Astrocyte (in vitro differentiated cells and primary cell): Measurements from ENCODE around the gene TEX2. TPM values are rescaled to one million over a fixed set of nuclear protein-coding genes. Genes with fewer than 3 reads are reported as not detected.

Experiments used
- DNase-seq: peaks from one replicate; pipeline ENCODE4 v3.0.0-alpha.2; 2010; ENCODE audit warnings: low read depth
- FAIRE-seq: peaks from 2 replicates; lab custom pipeline; 2011; peaks lifted over from hg19 to GRCh38; lab: Jason Lieb, UNC
- H2AFZ ChIP-seq: 2 replicates; pipeline ENCODE4 v1.6.0; 2012; ENCODE audit warnings: low read depth, low read length, inconsistent platforms
- H3K27ac ChIP-seq: 2 replicates; pipeline ENCODE4 v1.5.1; 2011; ENCODE audit warnings: low read depth, low read length, inconsistent platforms
- H3K27me3 ChIP-seq: 2 replicates; pipeline ENCODE4 v1.6.0; 2011; ENCODE audit warnings: low read length, inconsistent platforms; ENCODE audit not compliant: insufficient read depth
- H3K36me3 ChIP-seq: 2 replicates; pipeline ENCODE4 v1.5.1; 2011; ENCODE audit warnings: low read length, inconsistent platforms; ENCODE audit not compliant: insufficient read depth
- H3K4me1 ChIP-seq: 2 replicates; pipeline ENCODE4 v1.5.1; 2011; ENCODE audit warnings: low read length, inconsistent platforms; ENCODE audit not compliant: insufficient read depth
- H3K4me2 ChIP-seq: 2 replicates; pipeline ENCODE4 v1.6.0; 2012; ENCODE audit warnings: low read length, inconsistent platforms
- H3K4me3 ChIP-seq: 2 replicates; pipeline ENCODE4 v1.5.1; 2011; ENCODE audit warnings: low read depth, mild to moderate bottlenecking, low read length, inconsistent platforms; ENCODE audit not compliant: insufficient read depth
- H3K79me2 ChIP-seq: 2 replicates; pipeline ENCODE4 v1.6.0; 2012; ENCODE audit warnings: mild to moderate bottlenecking, low read length, inconsistent platforms; ENCODE audit not compliant: insufficient read depth
- H3K9ac ChIP-seq: 2 replicates; pipeline ENCODE4 v1.6.0; 2012; ENCODE audit warnings: mild to moderate bottlenecking, low read length, inconsistent platforms
- H3K9me3 ChIP-seq: 2 replicates; pipeline ENCODE4 v1.5.1; 2012; ENCODE audit warnings: low read depth, mild to moderate bottlenecking, low read length, inconsistent platforms; ENCODE audit not compliant: insufficient read depth
- H4K20me1 ChIP-seq: 2 replicates; pipeline ENCODE4 v1.6.0; 2012; ENCODE audit warnings: low read length, inconsistent platforms; ENCODE audit not compliant: insufficient read depth
- H3K27ac Mint-ChIP-seq: one replicate; pipeline ENCODE4 v1.8.0; 2021; ENCODE audit warnings: mild to moderate bottlenecking, mixed read lengths; ENCODE audit not compliant: unreplicated experiment
- H3K27me3 Mint-ChIP-seq: one replicate; pipeline ENCODE4 v1.8.0; 2021; ENCODE audit warnings: low read depth, mixed read lengths; ENCODE audit not compliant: unreplicated experiment
- H3K36me3 Mint-ChIP-seq: one replicate; pipeline ENCODE4 v1.8.0; 2021; ENCODE audit warnings: low read depth, mixed read lengths; ENCODE audit not compliant: unreplicated experiment
- H3K4me1 Mint-ChIP-seq: one replicate; pipeline ENCODE4 v1.8.0; 2021; ENCODE audit warnings: low read depth, mixed read lengths; ENCODE audit not compliant: unreplicated experiment
- H3K4me3 Mint-ChIP-seq: one replicate; pipeline ENCODE4 v1.8.0; 2021; ENCODE audit warnings: mild to moderate bottlenecking, moderate library complexity, mixed read lengths; ENCODE audit not compliant: unreplicated experiment
- H3K9me3 Mint-ChIP-seq: one replicate; pipeline ENCODE4 v1.8.0; 2021; ENCODE audit warnings: mild to moderate bottlenecking, mixed read lengths; ENCODE audit not compliant: unreplicated experiment
- CTCF ChIP-seq: IDR thresholded peaks from 2 replicates; pipeline ENCODE4 v1.5.1; 2011; ENCODE audit warnings: low read depth, mild to moderate bottlenecking, inconsistent platforms, low read length, moderate library complexity; ENCODE audit not compliant: insufficient read depth
- EZH2 ChIP-seq: IDR thresholded peaks from 2 replicates; pipeline ENCODE4 v1.6.1; 2012; ENCODE audit warnings: mild to moderate bottlenecking, low read length, inconsistent platforms; ENCODE audit not compliant: insufficient read depth
- total RNA-seq: library from RNA; stranded (reverse); gene quantifications from 2 replicates; pipeline ENCODE4 v1.2.1, GENCODE V29; 2021

The TEX2 gene
- total RNA-seq, 1 donor from 2014 or later, result 56.1 TPM

DNA sequence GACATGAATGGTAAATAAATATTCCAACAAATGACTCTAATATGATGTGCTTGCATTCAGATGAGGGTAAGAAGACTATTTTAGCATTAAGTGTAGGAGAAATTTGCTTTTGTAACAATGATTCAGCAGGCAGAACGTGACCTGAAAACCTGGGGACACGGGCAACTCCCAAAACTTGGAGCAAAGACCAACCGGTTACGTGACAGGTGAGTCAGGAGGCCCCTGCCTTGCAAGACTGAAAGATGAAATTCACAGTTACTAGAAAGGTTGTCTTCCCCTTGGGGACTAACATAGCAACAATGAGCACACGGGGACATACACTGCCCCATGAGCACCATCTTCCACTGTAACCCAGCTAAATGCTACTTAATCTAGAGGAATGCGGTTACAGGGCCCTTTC lies 99.6 kb downstream of the TEX2 start:
- Mint-ChIP-seq H3K27ac (no peak overlapping the region), H3K9me3 (no peaks in the 10 kb centered on the region), H3K27me3 (no peaks in the 10 kb centered on the region), H3K4me1 (peaks cover 15% of the 10 kb centered on the region), H3K36me3 (peaks cover 21% of the 10 kb centered on the region), H3K4me3 (no peak overlapping the region)
- no peaks in the 10 kb centered on the region for H3K27me3 ChIP-seq
- H2AFZ ChIP-seq, result no peak overlapping the region
- TF ChIP-seq CTCF (no peak), EZH2 (no peak)
- no peaks in the 10 kb centered on the region for H3K4me1 ChIP-seq
- no peak overlapping the region for H3K9ac ChIP-seq
- H3K9me3 ChIP-seq, result no peaks in the 10 kb centered on the region
- no peaks in the 10 kb centered on the region for H4K20me1 ChIP-seq
- H3K36me3 ChIP-seq, result no peaks in the 10 kb centered on the region
- FAIRE-seq (no peak), DNase-seq (no peak)
- no peak overlapping the region for H3K4me2 ChIP-seq
- no peak overlapping the region for H3K4me3 ChIP-seq
- H3K27ac ChIP-seq, result no peak overlapping the region
- no peaks in the 10 kb centered on the region for H3K79me2 ChIP-seq

- Histone ChIP-seq H3K27me3 (no peaks in the 10 kb centered on the region), H3K4me2 (no peak overlapping the region), H3K79me2 (no peaks in the 10 kb centered on the region), H2AFZ (no peak overlapping the region), H3K9ac (no peak overlapping the region), H3K36me3 (no peaks in the 10 kb centered on the region), H4K20me1 (no peaks in the 10 kb centered on the region), H3K4me3 (no peak overlapping the region), H3K9me3 (no peaks in the 10 kb centered on the region), H3K4me1 (no peaks in the 10 kb centered on the region), H3K27ac (no peak overlapping the region)
- Mint-ChIP-seq H3K4me1 (peaks cover 15% of the 10 kb centered on the region), H3K27me3 (no peaks in the 10 kb centered on the region), H3K36me3 (peaks cover 23% of the 10 kb centered on the region), H3K27ac (no peak overlapping the region), H3K9me3 (no peaks in the 10 kb centered on the region), H3K4me3 (no peak overlapping the region)
- no peak for FAIRE-seq
- TF ChIP-seq CTCF, result no peak
- no peak for TF ChIP-seq EZH2
- no peak for DNase-seq
These were observed 100.5 kb downstream of the TEX2 start for GRCh38 chr17:64162554-64162953.

GRCh38 chr17:64161380-64162176 lies 101.5 kb downstream of the TEX2 start:
- Histone ChIP-seq H4K20me1 (no peaks in the 10 kb centered on the region), H3K4me3 (no peak overlapping the region), H3K79me2 (no peaks in the 10 kb centered on the region), H2AFZ (no peak overlapping the region), H3K27me3 (no peaks in the 10 kb centered on the region), H3K9ac (no peak overlapping the region), H3K27ac (no peak overlapping the region), H3K4me2 (no peak overlapping the region), H3K36me3 (no peaks in the 10 kb centered on the region), H3K9me3 (no peaks in the 10 kb centered on the region), H3K4me1 (no peaks in the 10 kb centered on the region)
- Mint-ChIP-seq H3K4me1 (peaks cover 15% of the 10 kb centered on the region), H3K36me3 (peaks cover 17% of the 10 kb centered on the region), H3K4me3 (no peak overlapping the region), H3K27ac (no peak overlapping the region), H3K9me3 (no peaks in the 10 kb centered on the region), H3K27me3 (no peaks in the 10 kb centered on the region)
- DNase-seq (no peak), FAIRE-seq (no peak)
- no peak for TF ChIP-seq EZH2
- no peak for TF ChIP-seq CTCF
